Measurements from ENCODE around the gene SLC24A3.

GRCh38 chr20:19672498-19672897, 460.1 kb downstream of the SLC24A3 start:
- TF ChIP-seq, protein P1, sequence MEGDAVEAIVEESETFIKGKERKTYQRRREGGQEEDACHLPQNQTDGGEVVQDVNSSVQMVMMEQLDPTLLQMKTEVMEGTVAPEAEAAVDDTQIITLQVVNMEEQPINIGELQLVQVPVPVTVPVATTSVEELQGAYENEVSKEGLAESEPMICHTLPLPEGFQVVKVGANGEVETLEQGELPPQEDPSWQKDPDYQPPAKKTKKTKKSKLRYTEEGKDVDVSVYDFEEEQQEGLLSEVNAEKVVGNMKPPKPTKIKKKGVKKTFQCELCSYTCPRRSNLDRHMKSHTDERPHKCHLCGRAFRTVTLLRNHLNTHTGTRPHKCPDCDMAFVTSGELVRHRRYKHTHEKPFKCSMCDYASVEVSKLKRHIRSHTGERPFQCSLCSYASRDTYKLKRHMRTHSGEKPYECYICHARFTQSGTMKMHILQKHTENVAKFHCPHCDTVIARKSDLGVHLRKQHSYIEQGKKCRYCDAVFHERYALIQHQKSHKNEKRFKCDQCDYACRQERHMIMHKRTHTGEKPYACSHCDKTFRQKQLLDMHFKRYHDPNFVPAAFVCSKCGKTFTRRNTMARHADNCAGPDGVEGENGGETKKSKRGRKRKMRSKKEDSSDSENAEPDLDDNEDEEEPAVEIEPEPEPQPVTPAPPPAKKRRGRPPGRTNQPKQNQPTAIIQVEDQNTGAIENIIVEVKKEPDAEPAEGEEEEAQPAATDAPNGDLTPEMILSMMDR (conservative IDR thresholded peaks at IDR 0.05): no peak
- no peak for TF ChIP-seq EZH2 (IDR thresholded peaks at IDR 0.05; ENCODE audit: low read depth)

Data from PC-9 (cell line).